Ovary (tissue), 9 donors: ENCODE measurements around the gene LPAR1. TPM values are rescaled to one million over a fixed set of nuclear protein-coding genes. Genes with fewer than 3 reads are reported as not detected.

ENCODE experiments used
- DNase-seq, 5 donors: peaks; one replicate each; pipeline ENCODE4 v3.0.0-alpha.2; 2019 to 2020
- H3K27ac ChIP-seq, 2 donors: fragments of 200-600 bp; one replicate each; pipeline versions ENCODE4 v1.5.1 to v1.8.0; 2019 to 2022
- H3K27me3 ChIP-seq: fragments of 200-600 bp; one replicate; pipeline ENCODE4 v1.8.0; 2022
- H3K36me3 ChIP-seq: fragments of 200-600 bp; sonication (generic); one replicate; pipeline ENCODE4 v1.5.1; 2019
- H3K4me1 ChIP-seq: one replicate; pipeline ENCODE4 v1.8.1; 2013; ENCODE audit warnings: mild to moderate bottlenecking, moderate library complexity; ENCODE audit not compliant: insufficient read depth
- H3K4me3 ChIP-seq: fragments of 200-600 bp; sonication (generic); one replicate; pipeline ENCODE4 v1.5.1; 2017
- H3K9me3 ChIP-seq, 2 donors: fragments of 200-600 bp in 1 of 2; sonication (generic) in 1 of 2; one replicate each; pipeline versions ENCODE4 v1.5.1 to v1.8.1; 2013 to 2019; ENCODE audit warnings: mild to moderate bottlenecking in 1 of 2, moderate library complexity in 1 of 2
- CTCF ChIP-seq, 3 donors: fragments of 450-650 bp in 2 of 3; fragments of 200-600 bp in 1 of 3; IDR thresholded peaks; one replicate each; pipeline versions ENCODE4 v1.5.1 to v1.8.0; 2016 to 2022; ENCODE audit warnings: antibody characterized with exemption in 3 of 3, mild to moderate bottlenecking in 1 of 3
- EP300 ChIP-seq: sonication (generic); formaldehyde crosslinking; IDR thresholded peaks from one replicate; pipeline ENCODE4 v1.6.1; 2017; ENCODE audit warnings: antibody characterized with exemption
- POLR2A ChIP-seq: fragments of 450-650 bp; IDR thresholded peaks from one replicate; pipeline ENCODE4 v1.6.1; 2017; ENCODE audit warnings: antibody characterized with exemption, mild to moderate bottlenecking, moderate library complexity
- WGBS, 3 donors: extraction: QIAGEN DNeasy Blood & Tissue Kit in 1 of 3; methylation state at CpG; one replicate each; pipeline versions ENCODE4 v1.1.5 to v1.1.7; 2013 to 2017; 5-methylcytosine and 5-hydroxymethylcytosine counted together
- intact Hi-C, 4 donors: fragments of 100-400 bp; cut with DNase I; formaldehyde crosslinking; loops; one replicate each; pipeline versions ENCODE4 v1.11.0 to v1.15.1; 2022 to 2023
- polyA plus RNA-seq, 2 donors: library from polyadenylated mRNA; stranded (reverse); fragments of 200-250 nt in 1 of 2; fragments of 350-450 nt in 1 of 2; fragmentation: Illumina TruSeq in 1 of 2; extraction: RNeasy Lipid Tissue Mini Kit (QIAGEN cat#74804) in 1 of 2; gene quantifications; one replicate each; pipeline ENCODE4 v1.2.3, GENCODE V29; 2013 to 2014
- total RNA-seq, 7 donors: library from RNA; depleted of rRNA in 2 of 7; stranded (reverse); fragments of >200 nt in 2 of 7; fragmentation: NEBNext Ultra II Directional in 3 of 7; extraction: Animal tissue kit (Norgen Biotek cat#: 25700) in 3 of 7; gene quantifications; one replicate each; pipeline versions ENCODE4 v1.1.0 to v1.2.4, GENCODE V29; 2016 to 2023
- donor health status: DM: no; HTN: no; CAD: no; lungs with moderate emphysema.
- donor health status: DM: no; HTN: no; CAD: no.
- donor health status: Bipolar disorder and iron deficiency.
- donor health status: DM: yes; HTN: yes; CAD: no.
- donor health status: DM: no; HTN: no; CAD: no.
- donor health status: DM: yes; HTN: yes; CAD: no.

The LPAR1 gene
- total and polyA plus RNA-seq, 9 donors, result 11.1 to 29.2 (median 18.4) TPM

GRCh38 chr9:111005746-111006470 is 32.4 kb downstream of the LPAR1 start:
- no peaks in the 10 kb centered on the region for H3K36me3 ChIP-seq
- 92 to 94% (median 93%) methylated on average over 1 of the region's 1 CpG for WGBS, 3 donors
- TF ChIP-seq EP300, result no peak
- no peak for DNase-seq
- H3K9me3 ChIP-seq, result no peaks in the 10 kb centered on the region
- H3K4me1 ChIP-seq, result no peaks in the 10 kb centered on the region
- intact Hi-C loops, result no loop called here
- no peak overlapping the region for H3K27ac ChIP-seq
- no peak overlapping the region for H3K4me3 ChIP-seq
- no peaks in the 10 kb centered on the region for H3K27me3 ChIP-seq

GRCh38 chr9:111004936-111005335 is 33.3 kb downstream of the LPAR1 start:
- intact Hi-C loops, result no loop called here
- H3K36me3 ChIP-seq, result no peaks in the 10 kb centered on the region
- WGBS, 3 donors, result 97 to 98% (median 98%) methylated on average over 5 of the region's 5 CpGs
- H3K4me1 ChIP-seq, result no peaks in the 10 kb centered on the region
- TF ChIP-seq POLR2A, result no peak
- TF ChIP-seq EP300, result no peak
- no peak for TF ChIP-seq CTCF (IDR thresholded peaks at IDR 0.05)
- DNase-seq, result no peak
- H3K4me3 ChIP-seq, result no peak overlapping the region
- no peaks in the 10 kb centered on the region for H3K27me3 ChIP-seq
- H3K27ac ChIP-seq, result no peak overlapping the region
- H3K9me3 ChIP-seq, result no peaks in the 10 kb centered on the region

GRCh38 chr9:111003182-111003581 is 35.1 kb downstream of the LPAR1 start:
- H3K27me3 ChIP-seq, result no peaks in the 10 kb centered on the region
- no peak for DNase-seq
- no peak overlapping the region for H3K27ac ChIP-seq
- WGBS, 3 donors, result 89 to 98% (median 96%) methylated on average over 3 of the region's 3 CpGs
- no peaks in the 10 kb centered on the region for H3K36me3 ChIP-seq
- H3K4me3 ChIP-seq, result no peak overlapping the region
- intact Hi-C loops, result no loop called here
- H3K9me3 ChIP-seq, result no peaks in the 10 kb centered on the region
- no peak for TF ChIP-seq CTCF (IDR thresholded peaks at IDR 0.05)
- TF ChIP-seq EP300, result no peak
- no peak for TF ChIP-seq POLR2A
- no peaks in the 10 kb centered on the region for H3K4me1 ChIP-seq

- Histone ChIP-seq H3K36me3 (no peaks in the 10 kb centered on the region), H3K4me1 (no peaks in the 10 kb centered on the region), H3K4me3 (no peak overlapping the region), H3K9me3 (no peaks in the 10 kb centered on the region), H3K27ac (no peak overlapping the region), H3K27me3 (no peaks in the 10 kb centered on the region)
- no peak for DNase-seq
- TF ChIP-seq CTCF (IDR thresholded peaks at IDR 0.05) (no peak), POLR2A (no peak), EP300 (no peak)
- intact Hi-C loops, result no loop called here
- WGBS, 3 donors, result 59 to 94% (median 77%) methylated on average over 1 of the region's 1 CpG
Observed at GRCh38 chr9:111001526-111001925, 36.7 kb downstream of the LPAR1 start.

- 80 to 96% (median 92%) methylated on average over 2 of the region's 2 CpGs for WGBS, 3 donors
- no peaks in the 10 kb centered on the region for H3K9me3 ChIP-seq
- no peak for DNase-seq
- H3K4me3 ChIP-seq, result no peak overlapping the region
- no peaks in the 10 kb centered on the region for H3K27me3 ChIP-seq
- no peaks in the 10 kb centered on the region for H3K4me1 ChIP-seq
- no peaks in the 10 kb centered on the region for H3K36me3 ChIP-seq
- no peak overlapping the region for H3K27ac ChIP-seq
- TF ChIP-seq CTCF (IDR thresholded peaks at IDR 0.05) (no peak), POLR2A (no peak), EP300 (no peak)
- intact Hi-C loops, result no loop called here
Observed at GRCh38 chr9:111000202-111000601, 38.1 kb downstream of the LPAR1 start.
